Measurements from ENCODE around the gene CCM2. TPM values are rescaled to one million over a fixed set of nuclear protein-coding genes. Genes with fewer than 3 reads are reported as not detected.

Gene CCM2
- polyA plus RNA-seq, 2 of the 4 experiments (the other 2 are of a cell fraction) = 18.9 to 34.6 TPM

GRCh38 chr7:45117582-45117981, 117.6 kb downstream of the CCM2 start:
- POLR2A ChIA-PET = no interaction called here

GRCh38 chr7:45118292-45118691, 118.3 kb downstream of the CCM2 start:
- no peak overlapping the region for H3K4me2 ChIP-seq
- ChIA-PET POLR2A (no interaction called here), CTCF (interaction anchor here (0.7 to 5.0 kb wide), 3 partner anchors 18 to 877 kb away, joined by 3 to 37 read pairs (median 4); no protein-coding TSS in a partner anchor)
- DNase-seq (ENCODE audit: low read depth in 1 of 2, low spot score in 1 of 2) (no peak), FAIRE-seq (no peak), ATAC-seq (no peak)
- TF ChIP-seq MAX (IDR thresholded peaks at IDR 0.05) = no peak
- TF ChIP-seq GATA3 (IDR thresholded peaks at IDR 0.05; ENCODE audit: borderline replicate concordance) = no peak
- no peak for TF ChIP-seq HOXB13 (CRISPR knock-in tag; IDR thresholded peaks at IDR 0.05; ENCODE audit: low read depth)
- TF ChIP-seq MAZ (IDR thresholded peaks at IDR 0.05; ENCODE audit: borderline replicate concordance, low read depth, low read length) = no peak
- TF ChIP-seq RFX5 (IDR thresholded peaks at IDR 0.05) = no peak
- no peak for TF ChIP-seq NPAS2 (CRISPR knock-in tag; IDR thresholded peaks at IDR 0.05; ENCODE audit: borderline replicate concordance)
- TF ChIP-seq HOXA7 (CRISPR knock-in tag; IDR thresholded peaks at IDR 0.05) = no peak
- no peak for TF ChIP-seq CHD4 (IDR thresholded peaks at IDR 0.05; ENCODE audit: borderline replicate concordance)
- no peak for TF ChIP-seq JUN (IDR thresholded peaks at IDR 0.05)
- no peak for TF ChIP-seq EHMT2 (IDR thresholded peaks at IDR 0.05; ENCODE audit: low read depth)
- no peak for TF ChIP-seq ZFP36 (IDR thresholded peaks at IDR 0.05; ENCODE audit: borderline replicate concordance, partially characterized antibody)
- TF ChIP-seq CBX2 (IDR thresholded peaks at IDR 0.05; ENCODE audit: borderline replicate concordance, low read depth) = no peak
- no peaks in the 10 kb centered on the region for H3K9me3 ChIP-seq
- H3K4me1 ChIP-seq = no peaks in the 10 kb centered on the region
- no peak overlapping the region for H3K4me3 ChIP-seq
- H3K27ac ChIP-seq = no peak overlapping the region
- WGBS (ENCODE audit: missing lambda C conversion rate) = 66% methylated on average over 4 of the region's 4 CpGs

More at GRCh38 chr7:45117582-45117981, 117.6 kb downstream of the CCM2 start:
- ATAC-seq = no peak
- no peak overlapping the region for H3K27ac ChIP-seq
- no peaks in the 10 kb centered on the region for H3K9me3 ChIP-seq
- CTCF ChIA-PET = interaction anchor here (0.6 to 5.0 kb wide), 3 partner anchors 19 to 1935 kb away, joined by 3 to 37 read pairs (median 4); no protein-coding TSS in a partner anchor
- TF ChIP-seq NR3C1 (IDR thresholded peaks at IDR 0.05) = no peak
- no peak for TF ChIP-seq HOXB13 (CRISPR knock-in tag; IDR thresholded peaks at IDR 0.05; ENCODE audit: low read depth)
- TF ChIP-seq ESRRA (IDR thresholded peaks at IDR 0.05; ENCODE audit: borderline replicate concordance, low read length) = no peak
- no peak for TF ChIP-seq BHLHE40 (IDR thresholded peaks at IDR 0.05; ENCODE audit: low read depth, low read length)
- FAIRE-seq = no peak
- no peak overlapping the region for H3K4me2 ChIP-seq
- WGBS (ENCODE audit: missing lambda C conversion rate) = 12% methylated on average over 4 of the region's 4 CpGs
- H3K4me3 ChIP-seq = no peak overlapping the region
- DNase-seq (ENCODE audit: low read depth in 1 of 2, low spot score in 1 of 2) = no peak
- peaks cover 1% of the 10 kb centered on the region; the same call in 1 of the 3 replicates for H3K4me1 ChIP-seq

- no peak for FAIRE-seq
Observed at GRCh38 chr7:45118889-45119331, 118.9 kb downstream of the CCM2 start.

GRCh38 chr7:45119550-45119949, 119.5 kb downstream of the CCM2 start:
- no peaks in the 10 kb centered on the region for H3K9me3 ChIP-seq
- 92% methylated on average over 3 of the region's 3 CpGs for WGBS (ENCODE audit: missing lambda C conversion rate)
- POLR2A ChIA-PET = interaction anchor here (2.0 kb wide), 1 partner anchor 8 kb away, joined by 6 read pairs; the partner anchor contains the start of gene TBRG4
- no peak overlapping the region for H3K4me3 ChIP-seq
- CTCF ChIA-PET = interaction anchor here (0.8 to 5.0 kb wide), 2 partner anchors 8 to 17 kb away, joined by 3 to 37 read pairs; no protein-coding TSS in a partner anchor
- no peak for DNase-seq (ENCODE audit: low read depth in 1 of 2, low spot score in 1 of 2)
- H3K27ac ChIP-seq = no peak overlapping the region
- no peak overlapping the region for H3K4me2 ChIP-seq
- TF ChIP-seq HOXA7 (CRISPR knock-in tag; IDR thresholded peaks at IDR 0.05) (no peak), SREBF2 (IDR thresholded peaks at IDR 0.05) (no peak), RNF2 (IDR thresholded peaks at IDR 0.05; ENCODE audit: borderline replicate concordance, low read depth) (no peak)
- no peak for ATAC-seq
- H3K4me1 ChIP-seq = no peaks in the 10 kb centered on the region
- no peak for FAIRE-seq

More at GRCh38 chr7:45118889-45119331, 118.9 kb downstream of the CCM2 start:
- ATAC-seq (0 out of 6 replicates have a peak, but pooled peaks of 1 of the 2 experiments have one; percentile 24), DNase-seq (ENCODE audit: low read depth in 1 of 2, low spot score in 1 of 2) (no peak)
- no peaks in the 10 kb centered on the region for H3K4me1 ChIP-seq
- H3K4me2 ChIP-seq = no peak overlapping the region
- no CpG with 5 or more reads among the region's 3 CpGs for WGBS (ENCODE audit: missing lambda C conversion rate)
- no peak overlapping the region for H3K4me3 ChIP-seq
- no peak for TF ChIP-seq ZC3H11A (IDR thresholded peaks at IDR 0.05)
- no peaks in the 10 kb centered on the region for H3K9me3 ChIP-seq
- POLR2A ChIA-PET = no interaction called here
- H3K27ac ChIP-seq = no peak overlapping the region
- CTCF ChIA-PET = interaction anchor here (0.7 to 5.0 kb wide), 3 partner anchors 9 to 878 kb away, joined by 3 to 37 read pairs (median 3); no protein-coding TSS in a partner anchor

Data from A549 (cell line).